Measurements from ENCODE around the gene NDUFAF2.

DNA sequence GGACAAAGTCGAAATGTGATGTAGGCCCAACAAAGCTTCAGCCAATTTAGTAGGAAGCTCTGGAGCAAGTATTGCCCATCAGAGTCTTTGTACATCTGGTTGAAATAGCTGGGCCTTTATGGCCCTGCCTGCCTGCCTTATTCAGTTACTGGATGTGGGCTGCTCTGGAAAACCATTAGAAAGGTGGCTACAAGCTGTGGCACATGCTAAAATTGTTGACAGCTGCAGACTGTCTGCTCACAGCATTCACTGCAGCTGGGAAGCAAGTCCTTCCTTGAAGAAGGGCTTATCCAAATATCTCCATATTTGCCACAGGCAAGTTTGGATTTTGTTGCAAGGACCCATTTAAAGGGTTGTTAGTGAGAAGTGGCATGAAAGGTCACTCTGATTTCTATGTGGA lies 192.8 kb downstream of the NDUFAF2 start:
- TF ChIP-seq, protein P1, sequence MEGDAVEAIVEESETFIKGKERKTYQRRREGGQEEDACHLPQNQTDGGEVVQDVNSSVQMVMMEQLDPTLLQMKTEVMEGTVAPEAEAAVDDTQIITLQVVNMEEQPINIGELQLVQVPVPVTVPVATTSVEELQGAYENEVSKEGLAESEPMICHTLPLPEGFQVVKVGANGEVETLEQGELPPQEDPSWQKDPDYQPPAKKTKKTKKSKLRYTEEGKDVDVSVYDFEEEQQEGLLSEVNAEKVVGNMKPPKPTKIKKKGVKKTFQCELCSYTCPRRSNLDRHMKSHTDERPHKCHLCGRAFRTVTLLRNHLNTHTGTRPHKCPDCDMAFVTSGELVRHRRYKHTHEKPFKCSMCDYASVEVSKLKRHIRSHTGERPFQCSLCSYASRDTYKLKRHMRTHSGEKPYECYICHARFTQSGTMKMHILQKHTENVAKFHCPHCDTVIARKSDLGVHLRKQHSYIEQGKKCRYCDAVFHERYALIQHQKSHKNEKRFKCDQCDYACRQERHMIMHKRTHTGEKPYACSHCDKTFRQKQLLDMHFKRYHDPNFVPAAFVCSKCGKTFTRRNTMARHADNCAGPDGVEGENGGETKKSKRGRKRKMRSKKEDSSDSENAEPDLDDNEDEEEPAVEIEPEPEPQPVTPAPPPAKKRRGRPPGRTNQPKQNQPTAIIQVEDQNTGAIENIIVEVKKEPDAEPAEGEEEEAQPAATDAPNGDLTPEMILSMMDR (IDR thresholded peaks at IDR 0.05): no peak
- no peak for TF ChIP-seq ZFX (IDR thresholded peaks at IDR 0.05; ENCODE audit: borderline replicate concordance)

All from 22Rv1 (cell line).